HepG2 (cell line): ENCODE results near the gene RGL3. TPM values are rescaled to one million over a fixed set of nuclear protein-coding genes. Genes with fewer than 3 reads are reported as not detected.

Source experiments
- FIP1L1 ChIP-seq: fragments of 200-400 bp; formaldehyde crosslinking; IDR thresholded peaks from 2 replicates; pipeline ENCODE4 v1.6.1; 2018; ENCODE audit warnings: low read depth, mild to moderate bottlenecking, low read length, moderate library complexity, borderline replicate concordance; ENCODE audit not compliant: insufficient read depth
- GABPA ChIP-seq, 2 experiments: IDR thresholded peaks; 2 replicates each; pipeline ENCODE4 v1.6.1; 2011 to 2016; ENCODE audit warnings: low read depth in 2 of 2, low read length in 1 of 2, missing biosample characterization in 1 of 2, missing genetic modification characterization in 1 of 2
- KDM3A ChIP-seq: IDR thresholded peaks from 2 replicates; pipeline ENCODE4 v1.6.1; 2018; ENCODE audit warnings: low read depth, missing compliant biosample characterization
- KLF12 ChIP-seq: sonication (generic); formaldehyde crosslinking; IDR thresholded peaks from 2 replicates; pipeline ENCODE4 v1.4.0; 2020; ENCODE audit warnings: missing genetic modification reagents, borderline replicate concordance
- MTERF4 ChIP-seq: sonication (generic); formaldehyde crosslinking; IDR thresholded peaks from 2 replicates; pipeline ENCODE4 v1.8.0; 2023; ENCODE audit warnings: mild to moderate bottlenecking, missing genetic modification reagents
- NRL ChIP-seq: sonication (generic); formaldehyde crosslinking; IDR thresholded peaks from 2 replicates; pipeline ENCODE4 v1.5.0; 2020; ENCODE audit warnings: missing genetic modification reagents, mild to moderate bottlenecking, moderate library complexity, borderline replicate concordance
- PAF1 ChIP-seq: IDR thresholded peaks from 2 replicates; pipeline ENCODE4 v1.6.1; 2016; ENCODE audit warnings: missing genetic modification reagents, missing compliant biosample characterization
- PLRG1 ChIP-seq: fragments of 450-650 bp; conservative IDR thresholded peaks from 2 replicates; pipeline ENCODE4 v1.6.1; 2016
- PRPF4 ChIP-seq: fragments of 200-400 bp; formaldehyde crosslinking; IDR thresholded peaks from 2 replicates; pipeline ENCODE4 v1.6.1; 2016; ENCODE audit warnings: low read length, low read depth; ENCODE audit not compliant: poor library complexity, severe bottlenecking
- SMARCC2 ChIP-seq: fragments of 450-650 bp; IDR thresholded peaks from 2 replicates; pipeline ENCODE4 v1.6.1; 2017; ENCODE audit warnings: antibody characterized with exemption, mild to moderate bottlenecking
- SOX5 ChIP-seq: IDR thresholded peaks from 2 replicates; pipeline ENCODE4 v1.6.1; 2016; ENCODE audit warnings: borderline replicate concordance
- SRSF4 ChIP-seq: fragments of 200-400 bp; formaldehyde crosslinking; IDR thresholded peaks from one replicate; pipeline ENCODE4 v1.6.1; 2018; ENCODE audit warnings: mild to moderate bottlenecking, low read depth, low read length, moderate library complexity; ENCODE audit not compliant: poor library complexity, severe bottlenecking
- ZBTB38 ChIP-seq: sonication (generic); formaldehyde crosslinking; IDR thresholded peaks from 2 replicates; pipeline ENCODE4 v1.5.1; 2020; ENCODE audit warnings: mild to moderate bottlenecking, missing genetic modification reagents
- ZBTB7B ChIP-seq: sonication (generic); formaldehyde crosslinking; IDR thresholded peaks from 2 replicates; pipeline ENCODE4 v1.4.0; 2020; ENCODE audit warnings: missing genetic modification reagents
- ZC3H13 ChIP-seq: sonication (generic); formaldehyde crosslinking; IDR thresholded peaks from 2 replicates; pipeline ENCODE4 v1.8.1; 2023; ENCODE audit warnings: mild to moderate bottlenecking, missing genetic modification reagents, moderate library complexity
- ZNF180 ChIP-seq: sonication (generic); formaldehyde crosslinking; IDR thresholded peaks from 2 replicates; pipeline ENCODE4 v1.4.0; 2020; ENCODE audit warnings: low read depth, missing genetic modification reagents, borderline replicate concordance
- ZNF383 ChIP-seq: sonication (generic); formaldehyde crosslinking; IDR thresholded peaks from 2 replicates; pipeline ENCODE4 v1.4.0; 2020; ENCODE audit warnings: missing genetic modification reagents, mild to moderate bottlenecking, borderline replicate concordance
- ZNF569 ChIP-seq: sonication (generic); formaldehyde crosslinking; IDR thresholded peaks from 2 replicates; pipeline ENCODE4 v1.5.0; 2020; ENCODE audit warnings: mild to moderate bottlenecking, missing genetic modification reagents, moderate library complexity, borderline replicate concordance
- ZNF577 ChIP-seq: sonication (generic); formaldehyde crosslinking; IDR thresholded peaks from 2 replicates; pipeline ENCODE4 v1.4.0; 2020; ENCODE audit warnings: mild to moderate bottlenecking, low read depth, missing genetic modification reagents, borderline replicate concordance
- ZNF784 ChIP-seq: sonication (generic); formaldehyde crosslinking; IDR thresholded peaks from 2 replicates; pipeline ENCODE4 v1.5.1; 2020; ENCODE audit warnings: missing genetic modification reagents, mild to moderate bottlenecking, borderline replicate concordance
- ZNF790 ChIP-seq: sonication (generic); formaldehyde crosslinking; IDR thresholded peaks from 2 replicates; pipeline ENCODE4 v1.8.0; 2022; ENCODE audit warnings: missing genetic modification reagents, mild to moderate bottlenecking, borderline replicate concordance
- polyA plus RNA-seq, 8 experiments: library from polyadenylated mRNA; depleted of rRNA in 3 of 8; stranded (reverse) in 7 of 8; unstranded in 1 of 8; fragments of >200 nt; fragmentation: Illumina TruSeq in 4 of 8; extraction: Trizol in 4 of 8; gene quantifications; 2 replicates each; pipeline versions ENCODE4 v1.2.1 to v1.2.3, GENCODE V29; 2011 to 2016; ENCODE audit warnings: low read depth in 4 of 8, missing spikeins in 1 of 8, mixed read lengths in 1 of 8; ENCODE audit not compliant: insufficient read depth in 1 of 8
- total RNA-seq, 5 experiments: library from RNA; depleted of rRNA; stranded (reverse); fragments of >200 nt; fragmentation: Illumina TruSeq; extraction: Trizol; gene quantifications; 2 replicates each; pipeline ENCODE4 v1.2.3, GENCODE V29; 2016; ENCODE audit warnings: low read depth in 1 of 5
- TF ChIP-seq, protein P1 (sequence below): sonication (generic); formaldehyde crosslinking; IDR thresholded peaks from 2 replicates; pipeline ENCODE4 v1.4.0; 2020; ENCODE audit warnings: mild to moderate bottlenecking, missing genetic modification reagents
- TF ChIP-seq, protein P2 (sequence below): sonication (generic); formaldehyde crosslinking; conservative IDR thresholded peaks from 2 replicates; pipeline ENCODE4 v1.8.0; 2022; ENCODE audit warnings: missing genetic modification reagents

The RGL3 gene
- total and polyA plus RNA-seq, 2 of the 13 experiments (the other 11 are each of a cell fraction or from before 2014, with no cell fraction given), result 4.2 to 7.6 TPM

- no peak for TF ChIP-seq ZNF577 (CRISPR knock-in tag)
- peak; percentile 40; the same call in 1 of the 2 replicates for TF ChIP-seq KDM3A (CRISPR knock-in tag)
- no peak for TF ChIP-seq PLRG1
- TF ChIP-seq ZNF383, result no peak
- no peak for TF ChIP-seq KLF12 (CRISPR knock-in tag)
- TF ChIP-seq ZNF790, result no peak
- peak; percentile 56; the same call in 1 of the 2 replicates for TF ChIP-seq NRL (CRISPR knock-in tag)
- no peak for TF ChIP-seq ZBTB7B (CRISPR knock-in tag)
- no peak for TF ChIP-seq ZNF569 (CRISPR knock-in tag)
- TF ChIP-seq ZNF784 (CRISPR knock-in tag), result no peak; the same call in 1 of the 2 replicates
- peak; percentile 27 for TF ChIP-seq GABPA (IDR thresholded peaks at IDR 0.05; ENCODE audit: low read depth, low read length)
- peak; percentile 51; the same call in 1 of the 2 replicates for TF ChIP-seq GABPA (CRISPR knock-in tag; IDR thresholded peaks at IDR 0.05; ENCODE audit: low read depth)
- no peak for TF ChIP-seq PRPF4
- TF ChIP-seq ZNF180 (CRISPR knock-in tag), result no peak
- no peak for TF ChIP-seq ZBTB38
- TF ChIP-seq MTERF4 (CRISPR knock-in tag), result no peak
- TF ChIP-seq, protein P1, sequence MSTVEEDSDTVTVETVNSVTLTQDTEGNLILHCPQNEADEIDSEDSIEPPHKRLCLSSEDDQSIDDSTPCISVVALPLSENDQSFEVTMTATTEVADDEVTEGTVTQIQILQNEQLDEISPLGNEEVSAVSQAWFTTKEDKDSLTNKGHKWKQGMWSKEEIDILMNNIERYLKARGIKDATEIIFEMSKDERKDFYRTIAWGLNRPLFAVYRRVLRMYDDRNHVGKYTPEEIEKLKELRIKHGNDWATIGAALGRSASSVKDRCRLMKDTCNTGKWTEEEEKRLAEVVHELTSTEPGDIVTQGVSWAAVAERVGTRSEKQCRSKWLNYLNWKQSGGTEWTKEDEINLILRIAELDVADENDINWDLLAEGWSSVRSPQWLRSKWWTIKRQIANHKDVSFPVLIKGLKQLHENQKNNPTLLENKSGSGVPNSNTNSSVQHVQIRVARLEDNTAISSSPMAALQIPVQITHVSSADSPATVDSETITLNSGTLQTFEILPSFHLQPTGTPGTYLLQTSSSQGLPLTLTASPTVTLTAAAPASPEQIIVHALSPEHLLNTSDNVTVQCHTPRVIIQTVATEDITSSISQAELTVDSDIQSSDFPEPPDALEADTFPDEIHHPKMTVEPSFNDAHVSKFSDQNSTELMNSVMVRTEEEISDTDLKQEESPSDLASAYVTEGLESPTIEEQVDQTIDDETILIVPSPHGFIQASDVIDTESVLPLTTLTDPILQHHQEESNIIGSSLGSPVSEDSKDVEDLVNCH (CRISPR knock-in tag), result no peak
- TF ChIP-seq PAF1 (CRISPR knock-in tag), result no peak
- TF ChIP-seq FIP1L1, result no peak
- no peak for TF ChIP-seq SOX5 (CRISPR knock-in tag)
- no peak for TF ChIP-seq SMARCC2
- TF ChIP-seq ZC3H13 (CRISPR knock-in tag), result no peak
- TF ChIP-seq SRSF4, result no peak
- TF ChIP-seq, protein P2, sequence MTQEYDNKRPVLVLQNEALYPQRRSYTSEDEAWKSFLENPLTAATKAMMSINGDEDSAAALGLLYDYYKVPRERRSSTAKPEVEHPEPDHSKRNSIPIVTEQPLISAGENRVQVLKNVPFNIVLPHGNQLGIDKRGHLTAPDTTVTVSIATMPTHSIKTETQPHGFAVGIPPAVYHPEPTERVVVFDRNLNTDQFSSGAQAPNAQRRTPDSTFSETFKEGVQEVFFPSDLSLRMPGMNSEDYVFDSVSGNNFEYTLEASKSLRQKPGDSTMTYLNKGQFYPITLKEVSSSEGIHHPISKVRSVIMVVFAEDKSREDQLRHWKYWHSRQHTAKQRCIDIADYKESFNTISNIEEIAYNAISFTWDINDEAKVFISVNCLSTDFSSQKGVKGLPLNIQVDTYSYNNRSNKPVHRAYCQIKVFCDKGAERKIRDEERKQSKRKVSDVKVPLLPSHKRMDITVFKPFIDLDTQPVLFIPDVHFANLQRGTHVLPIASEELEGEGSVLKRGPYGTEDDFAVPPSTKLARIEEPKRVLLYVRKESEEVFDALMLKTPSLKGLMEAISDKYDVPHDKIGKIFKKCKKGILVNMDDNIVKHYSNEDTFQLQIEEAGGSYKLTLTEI, result no peak
Observed at GRCh38 chr19:11418549-11419506, at the start of gene RGL3 (continued).
